KMS-11 (cell line): ENCODE data around the gene ADAM19.

Source experiments
- H2AFZ ChIP-seq: fragments of 200-600 bp; sonication (generic); 2 replicates; pipeline ENCODE4 v1.6.1; 2016; ENCODE audit warnings: antibody characterized with exemption, mixed run types, low read depth
- H3K27ac ChIP-seq: fragments of 200-600 bp; sonication (generic); 2 replicates; pipeline ENCODE4 v1.6.1; 2016; ENCODE audit warnings: mild to moderate bottlenecking, mixed run types
- H3K27me3 ChIP-seq: fragments of 200-600 bp; sonication (generic); 2 replicates; pipeline ENCODE4 v1.6.1; 2017; ENCODE audit warnings: mild to moderate bottlenecking, low read depth, mixed run types, moderate library complexity; ENCODE audit not compliant: insufficient read depth
- H3K36me3 ChIP-seq: fragments of 200-600 bp; sonication (generic); 2 replicates; pipeline ENCODE4 v1.6.1; 2017; ENCODE audit warnings: mild to moderate bottlenecking, mixed run types; ENCODE audit not compliant: insufficient read depth
- H3K4me1 ChIP-seq: fragments of 200-600 bp; sonication (generic); 2 replicates; pipeline ENCODE4 v1.6.1; 2016; ENCODE audit warnings: mild to moderate bottlenecking, low read depth, mixed run types; ENCODE audit not compliant: poor library complexity, severe bottlenecking
- H3K4me2 ChIP-seq: fragments of 200-600 bp; sonication (generic); 2 replicates; pipeline ENCODE4 v1.7.0; 2016; ENCODE audit warnings: mild to moderate bottlenecking, mixed run types
- H3K4me3 ChIP-seq: fragments of 200-600 bp; sonication (generic); IDR thresholded peaks from 2 replicates; pipeline ENCODE4 v1.6.1; 2017; ENCODE audit warnings: low read depth, low read length, mixed read lengths; ENCODE audit not compliant: insufficient read depth
- H3K79me2 ChIP-seq: fragments of 200-600 bp; sonication (generic); 2 replicates; pipeline ENCODE4 v1.6.1; 2016; ENCODE audit warnings: low read depth, mixed run types; ENCODE audit not compliant: insufficient read depth
- H3K9ac ChIP-seq: fragments of 200-600 bp; sonication (generic); 2 replicates; pipeline ENCODE4 v1.6.1; 2016; ENCODE audit warnings: mild to moderate bottlenecking, mixed run types
- H4K20me1 ChIP-seq: fragments of 200-600 bp; sonication (generic); 2 replicates; pipeline ENCODE4 v1.6.1; 2016; ENCODE audit warnings: mild to moderate bottlenecking, mixed run types; ENCODE audit not compliant: insufficient read depth
- TF ChIP-seq, protein P1 (sequence below): fragments of 200-600 bp; sonication (generic); conservative IDR thresholded peaks from 2 replicates; pipeline ENCODE4 v1.6.1; 2017; ENCODE audit warnings: low read depth, mild to moderate bottlenecking, antibody characterized with exemption, low read length, moderate library complexity, mixed read lengths

Gene ADAM19

DNA sequence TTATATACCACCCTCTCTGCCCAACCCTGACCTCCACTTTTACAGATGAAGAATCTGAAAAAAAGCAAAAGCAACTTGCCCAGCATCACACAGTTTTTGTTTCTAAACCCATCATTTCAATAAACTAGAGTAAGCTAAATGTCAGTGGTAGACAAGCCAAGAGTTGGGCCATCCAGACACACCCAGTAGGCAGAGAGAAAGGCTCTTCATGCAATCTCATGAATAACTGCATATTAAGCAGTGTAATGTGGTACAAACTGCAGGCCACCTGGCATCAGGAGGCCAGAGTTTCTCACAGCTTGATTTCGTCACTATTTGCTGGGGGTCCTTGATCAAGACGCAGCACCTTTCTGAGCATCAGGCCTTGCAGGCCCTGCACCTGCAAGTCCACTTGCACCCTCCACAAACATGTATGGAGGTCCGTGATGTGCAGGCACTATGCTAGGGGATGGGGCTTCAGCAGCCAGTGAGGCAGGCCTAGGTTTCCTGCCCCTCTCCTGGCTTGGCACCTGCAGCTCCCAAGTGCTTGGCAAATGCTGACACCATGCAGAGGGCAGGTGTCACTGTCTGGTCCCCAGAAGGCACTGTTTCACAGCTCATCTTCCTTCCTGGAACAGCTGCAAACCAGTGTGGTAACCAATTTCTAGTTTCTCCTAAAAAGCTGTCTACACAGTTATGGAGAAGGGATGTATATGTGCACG lies 29.8 kb downstream of the ADAM19 start:
- H3K79me2 ChIP-seq: no peaks in the 10 kb centered on the region
- H3K27ac ChIP-seq: no peak overlapping the region

DNA sequence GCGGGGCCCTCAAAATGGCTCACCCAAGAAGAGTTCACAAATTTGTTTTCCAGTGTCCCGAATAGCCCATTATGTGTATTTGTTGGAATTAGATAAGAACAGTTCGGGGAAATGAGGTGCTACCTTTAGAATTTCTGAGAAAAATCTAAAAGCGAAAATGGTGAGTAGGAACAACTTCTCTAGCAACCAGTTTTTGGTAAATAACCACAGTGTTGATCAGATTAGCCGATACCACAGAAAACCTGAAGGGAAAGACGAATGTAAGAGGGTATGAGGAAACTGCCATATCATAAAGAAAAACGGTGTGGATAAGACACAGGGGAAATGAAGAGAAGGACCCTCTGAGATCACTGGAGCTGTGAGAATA lies 31.0 kb downstream of the ADAM19 start:
- H3K27me3 ChIP-seq: no peaks in the 10 kb centered on the region
- H3K4me3 ChIP-seq: no peak overlapping the region
- no peaks in the 10 kb centered on the region for H4K20me1 ChIP-seq
- TF ChIP-seq, protein P1, sequence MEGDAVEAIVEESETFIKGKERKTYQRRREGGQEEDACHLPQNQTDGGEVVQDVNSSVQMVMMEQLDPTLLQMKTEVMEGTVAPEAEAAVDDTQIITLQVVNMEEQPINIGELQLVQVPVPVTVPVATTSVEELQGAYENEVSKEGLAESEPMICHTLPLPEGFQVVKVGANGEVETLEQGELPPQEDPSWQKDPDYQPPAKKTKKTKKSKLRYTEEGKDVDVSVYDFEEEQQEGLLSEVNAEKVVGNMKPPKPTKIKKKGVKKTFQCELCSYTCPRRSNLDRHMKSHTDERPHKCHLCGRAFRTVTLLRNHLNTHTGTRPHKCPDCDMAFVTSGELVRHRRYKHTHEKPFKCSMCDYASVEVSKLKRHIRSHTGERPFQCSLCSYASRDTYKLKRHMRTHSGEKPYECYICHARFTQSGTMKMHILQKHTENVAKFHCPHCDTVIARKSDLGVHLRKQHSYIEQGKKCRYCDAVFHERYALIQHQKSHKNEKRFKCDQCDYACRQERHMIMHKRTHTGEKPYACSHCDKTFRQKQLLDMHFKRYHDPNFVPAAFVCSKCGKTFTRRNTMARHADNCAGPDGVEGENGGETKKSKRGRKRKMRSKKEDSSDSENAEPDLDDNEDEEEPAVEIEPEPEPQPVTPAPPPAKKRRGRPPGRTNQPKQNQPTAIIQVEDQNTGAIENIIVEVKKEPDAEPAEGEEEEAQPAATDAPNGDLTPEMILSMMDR: no peak
- H3K4me1 ChIP-seq: peaks cover 22% of the 10 kb centered on the region
- H3K79me2 ChIP-seq: no peaks in the 10 kb centered on the region
- no peak overlapping the region for H3K9ac ChIP-seq
- no peak overlapping the region for H2AFZ ChIP-seq
- H3K27ac ChIP-seq: no peak overlapping the region
- no peaks in the 10 kb centered on the region for H3K36me3 ChIP-seq
- no peak overlapping the region for H3K4me2 ChIP-seq

More for the DNA sequence above, 29.8 kb downstream of the ADAM19 start:
- H3K27me3 ChIP-seq: no peaks in the 10 kb centered on the region
- no peak overlapping the region for H3K9ac ChIP-seq
- TF ChIP-seq, protein P1: no peak
- H3K4me2 ChIP-seq: no peak overlapping the region
- H3K36me3 ChIP-seq: no peaks in the 10 kb centered on the region
- H2AFZ ChIP-seq: no peak overlapping the region
- no peaks in the 10 kb centered on the region for H4K20me1 ChIP-seq
- H3K4me1 ChIP-seq: peaks cover 10% of the 10 kb centered on the region
- H3K4me3 ChIP-seq: no peak overlapping the region

- Histone ChIP-seq H3K36me3 (no peaks in the 10 kb centered on the region), H2AFZ (no peak overlapping the region), H3K79me2 (no peaks in the 10 kb centered on the region), H3K4me1 (peaks cover 28% of the 10 kb centered on the region), H3K27me3 (no peaks in the 10 kb centered on the region), H3K4me3 (no peak overlapping the region), H3K27ac (no peak overlapping the region), H4K20me1 (no peaks in the 10 kb centered on the region), H3K4me2 (no peak overlapping the region), H3K9ac (no peak overlapping the region)
- TF ChIP-seq, protein P1: no peak
These were observed 31.6 kb downstream of the ADAM19 start for GRCh38 chr5:157543825-157544622.

DNA sequence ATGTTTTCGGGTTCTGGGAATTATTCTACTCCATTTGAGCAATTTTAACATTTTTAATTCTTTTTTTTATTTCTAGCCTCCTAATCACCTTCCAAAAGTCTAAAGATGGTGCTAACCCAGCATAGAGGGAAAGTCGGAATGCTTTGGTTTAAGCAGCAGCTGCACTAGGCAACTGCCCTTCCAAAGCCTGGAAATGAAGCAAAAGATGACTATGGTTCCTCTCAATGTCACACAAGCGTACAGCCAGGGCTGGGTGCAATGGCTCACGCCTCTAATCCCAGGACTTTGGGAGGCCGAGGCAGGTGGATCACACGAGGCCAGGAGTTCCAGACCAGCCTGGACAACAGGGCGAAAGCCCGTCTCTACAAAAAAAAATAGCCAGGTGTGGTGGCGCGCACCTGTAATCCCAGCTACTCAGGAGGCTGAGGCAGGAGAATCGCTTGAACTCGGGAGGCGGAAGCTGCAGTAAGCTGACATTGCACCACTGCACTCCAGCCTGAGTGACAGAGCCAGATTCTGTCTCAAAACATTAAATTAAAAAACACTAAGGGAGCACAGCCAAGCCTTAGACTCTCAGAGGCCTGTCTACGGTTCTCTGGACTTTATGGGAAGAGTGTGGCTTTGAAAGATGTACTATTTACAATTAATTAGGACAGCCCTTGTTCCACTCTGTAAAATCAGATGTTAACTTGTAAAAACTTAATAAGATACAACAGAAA lies 33.1 kb downstream of the ADAM19 start:
- no peaks in the 10 kb centered on the region for H3K27me3 ChIP-seq
- H3K27ac ChIP-seq: no peak overlapping the region
- no peak overlapping the region for H3K4me3 ChIP-seq
- no peak overlapping the region for H2AFZ ChIP-seq
- no peak overlapping the region for H3K4me2 ChIP-seq
- no peaks in the 10 kb centered on the region for H3K79me2 ChIP-seq
- no peak overlapping the region for H3K9ac ChIP-seq
- H3K4me1 ChIP-seq: peaks cover 34% of the 10 kb centered on the region
- H4K20me1 ChIP-seq: no peaks in the 10 kb centered on the region
- TF ChIP-seq, protein P1: no peak
- no peaks in the 10 kb centered on the region for H3K36me3 ChIP-seq
